CD8-positive, alpha-beta memory T cell (primary cell): ENCODE measurements around the gene SPOPL. TPM values are rescaled to one million over a fixed set of nuclear protein-coding genes. Genes with fewer than 3 reads are reported as not detected.
A peak's percentile ranks its signal among the peaks of the same experiment; 100 is the strongest.
"Not testable (repeated sequence)": the region's sequence is repeated elsewhere in the genome, so short reads cannot be mapped to it uniquely, and the experiment has no call there.

Experiments
- CTCF ChIA-PET: fragments of 350-600 bp; sonication (Branson Sonifier 250); formaldehyde crosslinking; loops from one replicate; lab custom pipeline; 2021; ENCODE audit warnings: antibody characterized with exemption; lab: Charles Lee
- POLR2A ChIA-PET: fragments of 350-600 bp; sonication (Branson Sonifier 250); formaldehyde crosslinking; loops from one replicate; lab custom pipeline; 2021; ENCODE audit warnings: antibody characterized with exemption; lab: Charles Lee
- DNase-seq, 5 donors: peaks; one replicate each; pipeline versions ENCODE4 v3.0.0 to v3.0.0-alpha.2; 2020 to 2022; ENCODE audit warnings: mixed read lengths in 1 of 5
- H3K27ac ChIP-seq: one replicate; pipeline ENCODE4 v1.7.0; 2013; ENCODE audit warnings: low read depth, mild to moderate bottlenecking, low read length, moderate library complexity
- H3K27me3 ChIP-seq: 2 replicates; pipeline ENCODE4 v1.7.0; 2013; ENCODE audit warnings: low read length, mild to moderate bottlenecking; ENCODE audit not compliant: insufficient read depth, poor library complexity, severe bottlenecking
- H3K36me3 ChIP-seq: 2 replicates; pipeline ENCODE4 v1.7.0; 2013; ENCODE audit warnings: mild to moderate bottlenecking, low read length, moderate library complexity; ENCODE audit not compliant: insufficient read depth
- H3K4me1 ChIP-seq: 2 replicates; pipeline ENCODE4 v1.7.0; 2013; ENCODE audit warnings: mild to moderate bottlenecking, low read length, moderate library complexity; ENCODE audit not compliant: insufficient read depth
- H3K4me3 ChIP-seq: 2 replicates; pipeline ENCODE4 v1.7.0; 2013; ENCODE audit warnings: mild to moderate bottlenecking, low read length
- H3K9me3 ChIP-seq: 2 replicates; pipeline ENCODE4 v1.7.0; 2013; ENCODE audit warnings: mild to moderate bottlenecking, low read length
- H3K27ac Mint-ChIP-seq, 8 donors: one replicate each; pipeline ENCODE4 v1.8.0; 2020 to 2021; ENCODE audit warnings: mixed read lengths in 8 of 8, mild to moderate bottlenecking in 6 of 8, inconsistent platforms in 3 of 8, moderate library complexity in 3 of 8
- H3K27me3 Mint-ChIP-seq, 2 donors: one replicate each; pipeline ENCODE4 v1.8.0; 2020 to 2021; ENCODE audit warnings: mixed read lengths in 2 of 2, mild to moderate bottlenecking in 1 of 2, moderate library complexity in 1 of 2
- H3K36me3 Mint-ChIP-seq, 3 donors: one replicate each; pipeline ENCODE4 v1.8.0; 2020 to 2021; ENCODE audit warnings: mixed read lengths in 3 of 3, inconsistent platforms in 1 of 3, mild to moderate bottlenecking in 1 of 3
- H3K4me1 Mint-ChIP-seq, 3 donors: one replicate each; pipeline ENCODE4 v1.8.0; 2020 to 2021; ENCODE audit warnings: mixed read lengths in 3 of 3, inconsistent platforms in 1 of 3, mild to moderate bottlenecking in 1 of 3
- H3K4me3 Mint-ChIP-seq, 7 donors: one replicate each; pipeline ENCODE4 v1.8.0; 2020 to 2021; ENCODE audit warnings: mixed read lengths in 7 of 7, mild to moderate bottlenecking in 6 of 7, moderate library complexity in 4 of 7, inconsistent platforms in 2 of 7
- H3K9me3 Mint-ChIP-seq, 5 donors: one replicate each; pipeline ENCODE4 v1.8.0; 2020 to 2022; ENCODE audit warnings: mixed read lengths in 5 of 5, mild to moderate bottlenecking in 3 of 5, moderate library complexity in 2 of 5, inconsistent platforms in 1 of 5
- polyA plus RNA-seq: library from polyadenylated mRNA; unstranded; fragments of 300-500 nt; fragmentation: Illumina TruSeq; gene quantifications from one replicate; pipeline ENCODE4 v1.2.3, GENCODE V29; 2021
- total RNA-seq, 2 experiments: library from RNA; stranded (reverse); gene quantifications; one replicate each; pipeline ENCODE4 v1.2.3, GENCODE V29; 2021

The SPOPL gene
- 10 to 100 TPM; 16.1 to 16.9 TPM for total RNA-seq
- 2.4 TPM for polyA plus RNA-seq

GRCh38 chr2:138501425-138502254 lies at the start of gene SPOPL:
Gene SPOPL, plus strand, starts transcription at chr2:138501770. Its CDS starts 48,447 bp downstream, at chr2:138550217.
- Mint-ChIP-seq H3K27ac (peak within 1 kb of the TSS; percentile 63 to 98 (median 94)), H3K27me3 (no peaks in the 10 kb centered on the region), H3K36me3 (peaks cover 0 to 9% (median 6%) of the 10 kb centered on the region in 3 donors), H3K4me3 (peak within 1 kb of the TSS; percentile 91 to 99 (median 95)), H3K9me3 (no peaks in the 10 kb centered on the region), H3K4me1 (peaks cover 44 to 53% (median 51%) of the 10 kb centered on the region in 3 donors)
- Histone ChIP-seq H3K27ac (peak within 1 kb of the TSS; percentile 64), H3K4me3 (peak within 1 kb of the TSS; percentile 74), H3K36me3 (no peaks in the 10 kb centered on the region), H3K4me1 (peaks cover 21% of the 10 kb centered on the region), H3K27me3 (no peaks in the 10 kb centered on the region), H3K9me3 (no peaks in the 10 kb centered on the region)
- POLR2A ChIA-PET, result no interaction called here
- CTCF ChIA-PET, result no interaction called here
- peak; percentile 75 to 87 (median 83) for DNase-seq

DNA sequence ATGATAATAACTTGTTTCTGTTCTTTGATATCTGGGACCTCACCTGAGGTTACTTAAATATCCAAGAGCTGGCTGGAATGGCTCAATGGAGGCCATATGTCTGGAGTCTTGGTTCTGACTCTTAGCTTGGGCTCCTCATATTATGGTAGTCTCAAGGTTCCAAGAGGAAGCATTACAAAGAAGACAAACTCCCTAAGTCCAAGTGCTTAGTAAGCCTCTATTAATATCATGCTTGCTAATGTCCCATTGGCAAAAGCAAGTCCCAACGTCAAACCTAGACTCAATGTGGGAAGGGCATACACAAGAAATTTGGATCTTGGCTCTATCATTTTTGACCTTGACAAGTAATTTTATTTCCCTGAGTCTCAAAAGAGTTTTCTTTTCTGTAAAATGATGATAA lies 49.2 kb upstream of the SPOPL start:
- Histone ChIP-seq H3K4me1 (no peaks in the 10 kb centered on the region), H3K27me3 (no peaks in the 10 kb centered on the region), H3K4me3 (no peak overlapping the region), H3K27ac (no peak overlapping the region), H3K36me3 (no peaks in the 10 kb centered on the region), H3K9me3 (no peaks in the 10 kb centered on the region)
- DNase-seq, result no peak
- ChIA-PET CTCF (no interaction called here), POLR2A (no interaction called here)
- H3K27me3 Mint-ChIP-seq, result peaks cover 0 to 7% of the 10 kb centered on the region in 2 donors
- peaks cover 0 to 9% (median 0%) of the 10 kb centered on the region in 3 donors for H3K36me3 Mint-ChIP-seq
- no peaks in the 10 kb centered on the region for H3K4me1 Mint-ChIP-seq
- H3K4me3 Mint-ChIP-seq, result no peak overlapping the region
- no peak overlapping the region for H3K27ac Mint-ChIP-seq
- H3K9me3 Mint-ChIP-seq, result peaks cover 0 to 9% (median 2%) of the 10 kb centered on the region in 5 donors

DNA sequence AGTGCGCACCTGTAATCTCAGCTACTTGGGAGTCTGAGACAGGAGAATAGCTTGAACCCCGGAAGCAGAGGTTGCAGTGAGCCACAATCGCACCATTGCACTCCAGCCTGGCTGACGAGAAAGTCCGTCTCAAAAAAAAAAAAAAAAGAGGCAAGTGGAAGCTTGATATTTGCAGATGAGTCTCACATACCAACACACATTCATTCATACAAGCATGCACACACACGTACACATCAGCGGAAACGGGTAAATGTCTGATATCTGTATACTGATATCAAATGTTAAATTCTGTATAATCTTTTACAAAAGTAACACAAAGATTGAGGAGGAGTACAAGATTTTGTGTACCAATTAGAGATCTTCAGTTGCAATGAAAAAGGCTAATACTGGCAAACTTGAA lies 47.8 kb upstream of the SPOPL start:
- Mint-ChIP-seq H3K27me3 (peaks cover 0 to 4% of the 10 kb centered on the region in 2 donors), H3K9me3 (peaks cover 2 to 18% (median 7%) of the 10 kb centered on the region in 5 donors), H3K4me3 (no peak overlapping the region), H3K36me3 (peaks cover 0 to 18% (median 0%) of the 10 kb centered on the region in 3 donors), H3K4me1 (no peaks in the 10 kb centered on the region), H3K27ac (no peak overlapping the region)
- H3K9me3 ChIP-seq, result no peaks in the 10 kb centered on the region
- no peaks in the 10 kb centered on the region for H3K27me3 ChIP-seq
- ChIA-PET CTCF (no interaction called here), POLR2A (no interaction called here)
- no peaks in the 10 kb centered on the region for H3K36me3 ChIP-seq
- H3K4me3 ChIP-seq, result no peak overlapping the region
- no peak for DNase-seq
- no peaks in the 10 kb centered on the region for H3K4me1 ChIP-seq
- no peak overlapping the region for H3K27ac ChIP-seq

- no peaks in the 10 kb centered on the region for H3K36me3 ChIP-seq
- POLR2A ChIA-PET, result no interaction called here
- H3K4me3 Mint-ChIP-seq, result no peak overlapping the region
- no peaks in the 10 kb centered on the region for H3K4me1 Mint-ChIP-seq
- H3K27me3 Mint-ChIP-seq, result peaks cover 0 to 5% of the 10 kb centered on the region in 2 donors
- CTCF ChIA-PET, result no interaction called here
- no peaks in the 10 kb centered on the region for H3K4me1 ChIP-seq
- no peaks in the 10 kb centered on the region for H3K27me3 ChIP-seq
- peaks cover 9 to 25% (median 10%) of the 10 kb centered on the region in 5 donors for H3K9me3 Mint-ChIP-seq
- H3K27ac ChIP-seq, result no peak overlapping the region
- no peak overlapping the region for H3K4me3 ChIP-seq
- H3K36me3 Mint-ChIP-seq, result peaks cover 0 to 25% (median 0%) of the 10 kb centered on the region in 3 donors
- H3K27ac Mint-ChIP-seq, result no peak overlapping the region
- no peak for DNase-seq
- no peaks in the 10 kb centered on the region for H3K9me3 ChIP-seq
These were observed 46.8 kb upstream of the SPOPL start for GRCh38 chr2:138454761-138455160.

GRCh38 chr2:138455275-138455674 lies 46.3 kb upstream of the SPOPL start:
- H3K9me3 ChIP-seq, result no peaks in the 10 kb centered on the region
- H3K36me3 ChIP-seq, result no peaks in the 10 kb centered on the region
- H3K4me3 ChIP-seq, result no peak overlapping the region
- DNase-seq, result no peak
- no peaks in the 10 kb centered on the region for H3K4me1 Mint-ChIP-seq
- peaks cover 10 to 30% (median 15%) of the 10 kb centered on the region in 5 donors for H3K9me3 Mint-ChIP-seq
- ChIA-PET POLR2A (no interaction called here), CTCF (no interaction called here)
- peaks cover 0 to 5% of the 10 kb centered on the region in 2 donors for H3K27me3 Mint-ChIP-seq
- H3K4me3 Mint-ChIP-seq, result no peak overlapping the region
- no peak overlapping the region for H3K27ac Mint-ChIP-seq
- no peaks in the 10 kb centered on the region for H3K27me3 ChIP-seq
- no peaks in the 10 kb centered on the region for H3K4me1 ChIP-seq
- no peak overlapping the region for H3K27ac ChIP-seq
- peaks cover 0 to 30% (median 0%) of the 10 kb centered on the region in 3 donors for H3K36me3 Mint-ChIP-seq

DNA sequence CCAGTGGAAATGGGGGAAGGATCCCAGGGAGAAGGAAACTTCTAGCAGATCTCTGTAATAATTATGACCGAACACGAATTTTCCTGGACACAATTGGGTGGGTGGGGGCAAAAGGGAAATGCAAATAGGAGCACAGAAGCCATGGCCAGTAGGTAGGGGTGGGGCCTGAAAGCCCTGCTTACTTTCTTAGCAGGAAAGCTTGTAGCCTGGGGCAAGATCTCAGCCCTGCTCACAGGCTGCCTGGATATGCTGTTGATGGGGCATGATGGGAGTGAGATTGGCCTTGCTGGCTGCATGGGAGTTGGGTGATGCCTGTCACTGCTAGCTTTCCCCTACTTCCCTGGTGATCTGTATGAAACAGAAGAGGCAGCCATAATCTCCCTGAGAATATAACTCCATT lies 45.9 kb upstream of the SPOPL start:
- Mint-ChIP-seq H3K4me3 (no peak overlapping the region), H3K9me3 (peaks cover 10 to 34% (median 18%) of the 10 kb centered on the region in 5 donors), H3K36me3 (peaks cover 0 to 33% (median 0%) of the 10 kb centered on the region in 3 donors), H3K27ac (no peak overlapping the region), H3K4me1 (no peaks in the 10 kb centered on the region), H3K27me3 (peaks cover 0 to 5% of the 10 kb centered on the region in 2 donors)
- Histone ChIP-seq H3K27ac (no peak overlapping the region), H3K9me3 (no peaks in the 10 kb centered on the region), H3K36me3 (no peaks in the 10 kb centered on the region), H3K4me1 (no peaks in the 10 kb centered on the region), H3K4me3 (no peak overlapping the region), H3K27me3 (no peaks in the 10 kb centered on the region)
- ChIA-PET POLR2A (no interaction called here), CTCF (no interaction called here)
- no peak for DNase-seq

GRCh38 chr2:138462689-138463088 lies 38.9 kb upstream of the SPOPL start:
- H3K4me1 ChIP-seq, H3K4me3 ChIP-seq, H3K9me3 ChIP-seq, H3K36me3 ChIP-seq, DNase-seq, H3K4me1 Mint-ChIP-seq, H3K27me3 ChIP-seq, H3K27ac Mint-ChIP-seq, H3K4me3 Mint-ChIP-seq, H3K27ac ChIP-seq, POLR2A ChIA-PET, H3K27me3 Mint-ChIP-seq: not testable (repeated sequence)
- Mint-ChIP-seq H3K36me3 (peaks cover 0 to 34% (median 0%) of the 10 kb centered on the region in 3 donors), H3K9me3 (peaks cover 16 to 50% (median 34%) of the 10 kb centered on the region in 5 donors)
- CTCF ChIA-PET, result interaction anchor here (0.9 kb wide), 1 partner anchor 364 kb away, joined by 3 read pairs; no protein-coding TSS in a partner anchor

- no peak for DNase-seq
- Mint-ChIP-seq H3K4me1 (no peaks in the 10 kb centered on the region), H3K9me3 (peaks cover under 1 to 7% (median 4%) of the 10 kb centered on the region in 5 donors), H3K36me3 (peaks cover 0 to 3% (median 0%) of the 10 kb centered on the region in 3 donors), H3K27me3 (peaks cover 0 to under 1% of the 10 kb centered on the region in 2 donors), H3K4me3 (no peak overlapping the region), H3K27ac (peak overlapping the region in 1 of 8 donors; percentile 56)
- Histone ChIP-seq H3K4me3 (no peak overlapping the region), H3K27ac (no peak overlapping the region), H3K27me3 (no peaks in the 10 kb centered on the region), H3K9me3 (no peaks in the 10 kb centered on the region), H3K4me1 (no peaks in the 10 kb centered on the region), H3K36me3 (no peaks in the 10 kb centered on the region)
- ChIA-PET POLR2A (no interaction called here), CTCF (no interaction called here)
These were observed 33.0 kb upstream of the SPOPL start for GRCh38 chr2:138468617-138469016.
